22Rv1 (cell line): ENCODE measurements around the gene FBXW12.

ENCODE experiments used
- H3K27ac ChIP-seq: fragments of 450-650 bp; 2 replicates; pipeline ENCODE4 v1.5.1; 2017
- CTCF ChIP-seq: fragments of 450-650 bp; IDR thresholded peaks from 2 replicates; pipeline ENCODE4 v1.5.1; 2017; ENCODE audit warnings: mild to moderate bottlenecking
- ZFX ChIP-seq: fragments of 450-650 bp; IDR thresholded peaks from 2 replicates; pipeline ENCODE4 v1.6.1; 2017; ENCODE audit warnings: antibody characterized with exemption, borderline replicate concordance

Gene FBXW12

GRCh38 chr3:48412375-48413001, 40.5 kb downstream of the FBXW12 start:
- TF ChIP-seq CTCF (no peak), ZFX (no peak)
- no peak overlapping the region for H3K27ac ChIP-seq

GRCh38 chr3:48413086-48413485, 41.1 kb downstream of the FBXW12 start:
- no peak overlapping the region for H3K27ac ChIP-seq
- no peak for TF ChIP-seq CTCF
- TF ChIP-seq ZFX = no peak

- TF ChIP-seq CTCF = no peak
- no peak for TF ChIP-seq ZFX
- H3K27ac ChIP-seq = no peak overlapping the region
These were observed 41.6 kb downstream of the FBXW12 start for GRCh38 chr3:48413611-48414010.

- TF ChIP-seq CTCF (no peak), ZFX (no peak)
- H3K27ac ChIP-seq = no peak overlapping the region
These were observed 42.6 kb downstream of the FBXW12 start for GRCh38 chr3:48414376-48415250.

GRCh38 chr3:48415251-48415953, 43.4 kb downstream of the FBXW12 start:
- no peak overlapping the region for H3K27ac ChIP-seq
- TF ChIP-seq CTCF (no peak), ZFX (no peak)

GRCh38 chr3:48416091-48416505, 44.1 kb downstream of the FBXW12 start:
- TF ChIP-seq CTCF (no peak), ZFX (no peak)
- no peak overlapping the region for H3K27ac ChIP-seq
